Osteoblast (primary cell): ENCODE data around the gene YES1. TPM values are rescaled to one million over a fixed set of nuclear protein-coding genes. Genes with fewer than 3 reads are reported as not detected.
A peak's percentile ranks its signal among the peaks of the same experiment; 100 is the strongest.

ENCODE experiments used
- DNase-seq: peaks from one replicate; pipeline ENCODE4 v3.0.0; 2011; ENCODE audit warnings: low spot score, mixed read lengths; ENCODE audit not compliant: insufficient read length; ENCODE audit errors: missing footprints
- H2AFZ ChIP-seq: 2 replicates; pipeline ENCODE4 v1.6.0; 2011; ENCODE audit warnings: mild to moderate bottlenecking, low read length
- H3K27ac ChIP-seq: 2 replicates; pipeline ENCODE4 v1.5.1; 2011; ENCODE audit warnings: mild to moderate bottlenecking, low read depth, low read length, moderate library complexity
- H3K27me3 ChIP-seq: 2 replicates; pipeline ENCODE4 v1.6.0; 2012; ENCODE audit warnings: mild to moderate bottlenecking, control low read depth, inconsistent platforms, low read length, moderate library complexity; ENCODE audit not compliant: insufficient read depth
- H3K36me3 ChIP-seq: 2 replicates; pipeline ENCODE4 v1.5.1; 2011; ENCODE audit warnings: mild to moderate bottlenecking, low read length, control low read depth, moderate library complexity; ENCODE audit not compliant: insufficient read depth
- H3K4me1 ChIP-seq: 2 replicates; pipeline ENCODE4 v1.5.1; 2011; ENCODE audit warnings: mild to moderate bottlenecking, low read length, control low read depth, moderate library complexity; ENCODE audit not compliant: insufficient read depth
- H3K4me2 ChIP-seq: 2 replicates; pipeline ENCODE4 v1.6.0; 2011; ENCODE audit warnings: mild to moderate bottlenecking, low read length; ENCODE audit not compliant: insufficient read depth
- H3K4me3 ChIP-seq: fragments of 200-600 bp; sonication (generic); 3 replicates; pipeline ENCODE4 v1.5.1; 2012; ENCODE audit warnings: mild to moderate bottlenecking, low read length, inconsistent platforms; ENCODE audit not compliant: insufficient read depth
- H3K79me2 ChIP-seq: 2 replicates; pipeline ENCODE4 v1.6.0; 2012; ENCODE audit warnings: mild to moderate bottlenecking, low read length, control low read depth, inconsistent platforms; ENCODE audit not compliant: insufficient read depth
- H3K9me3 ChIP-seq: 2 replicates; pipeline ENCODE4 v1.5.1; 2011; ENCODE audit warnings: low read depth, low read length, control low read depth
- H4K20me1 ChIP-seq: 2 replicates; pipeline ENCODE4 v1.6.0; 2012; ENCODE audit warnings: mild to moderate bottlenecking, low read length, control low read depth; ENCODE audit not compliant: insufficient read depth
- total RNA-seq: library from RNA; depleted of rRNA; stranded (reverse); fragments of >200 nt; gene quantifications from 2 replicates; pipeline ENCODE4 v1.2.3, GENCODE V29; 2012
- TF ChIP-seq, protein P1 (sequence below): IDR thresholded peaks from 2 replicates; pipeline ENCODE4 v1.5.1; 2011; ENCODE audit warnings: mild to moderate bottlenecking, low read depth, low read length, moderate library complexity; ENCODE audit errors: extremely low read depth

YES1 gene
- total RNA-seq, 1 donor, result 99.5 TPM

DNA sequence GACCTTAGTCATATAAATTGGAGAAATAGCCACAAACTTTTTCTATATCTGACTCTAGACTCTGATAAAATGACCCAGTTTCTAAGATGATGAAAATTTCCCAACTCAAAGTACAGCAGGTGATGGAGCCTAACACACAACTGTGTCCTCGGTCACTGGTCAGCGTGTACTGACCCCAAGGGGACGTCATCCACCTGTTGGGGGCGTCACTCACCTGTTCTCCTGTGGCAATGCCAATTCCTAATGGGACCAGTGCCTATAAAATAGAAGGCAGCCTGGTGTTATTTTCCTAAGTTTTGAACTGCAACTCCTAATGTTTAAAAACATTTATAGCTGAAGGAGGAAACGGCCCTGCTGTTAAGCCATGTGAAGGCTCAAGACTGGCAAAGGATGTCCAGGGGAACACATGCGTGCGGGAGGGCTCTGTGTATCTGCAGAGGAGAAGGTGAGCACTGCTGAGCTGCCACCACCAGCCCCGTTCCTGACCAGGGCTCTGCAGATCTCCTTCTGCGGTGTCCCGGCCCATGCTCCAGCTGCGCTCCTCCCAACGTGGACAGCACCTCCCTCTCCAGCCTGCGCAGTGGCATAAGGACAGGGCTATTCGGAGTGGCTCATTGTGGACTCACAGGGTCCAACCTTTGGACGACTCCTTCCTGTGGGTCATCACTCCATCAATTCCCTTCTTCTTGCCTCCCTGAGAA lies 133.4 kb downstream of the YES1 start:
- H4K20me1 ChIP-seq, result no peaks in the 10 kb centered on the region
- no peaks in the 10 kb centered on the region for H3K79me2 ChIP-seq
- H3K4me1 ChIP-seq, result peaks cover 4% of the 10 kb centered on the region
- TF ChIP-seq, protein P1, sequence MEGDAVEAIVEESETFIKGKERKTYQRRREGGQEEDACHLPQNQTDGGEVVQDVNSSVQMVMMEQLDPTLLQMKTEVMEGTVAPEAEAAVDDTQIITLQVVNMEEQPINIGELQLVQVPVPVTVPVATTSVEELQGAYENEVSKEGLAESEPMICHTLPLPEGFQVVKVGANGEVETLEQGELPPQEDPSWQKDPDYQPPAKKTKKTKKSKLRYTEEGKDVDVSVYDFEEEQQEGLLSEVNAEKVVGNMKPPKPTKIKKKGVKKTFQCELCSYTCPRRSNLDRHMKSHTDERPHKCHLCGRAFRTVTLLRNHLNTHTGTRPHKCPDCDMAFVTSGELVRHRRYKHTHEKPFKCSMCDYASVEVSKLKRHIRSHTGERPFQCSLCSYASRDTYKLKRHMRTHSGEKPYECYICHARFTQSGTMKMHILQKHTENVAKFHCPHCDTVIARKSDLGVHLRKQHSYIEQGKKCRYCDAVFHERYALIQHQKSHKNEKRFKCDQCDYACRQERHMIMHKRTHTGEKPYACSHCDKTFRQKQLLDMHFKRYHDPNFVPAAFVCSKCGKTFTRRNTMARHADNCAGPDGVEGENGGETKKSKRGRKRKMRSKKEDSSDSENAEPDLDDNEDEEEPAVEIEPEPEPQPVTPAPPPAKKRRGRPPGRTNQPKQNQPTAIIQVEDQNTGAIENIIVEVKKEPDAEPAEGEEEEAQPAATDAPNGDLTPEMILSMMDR, result no peak
- no peak overlapping the region for H3K27ac ChIP-seq
- no peaks in the 10 kb centered on the region for H3K27me3 ChIP-seq
- no peak overlapping the region for H3K4me2 ChIP-seq
- H3K4me3 ChIP-seq, result no peak overlapping the region
- H3K9me3 ChIP-seq, result no peaks in the 10 kb centered on the region
- no peak for DNase-seq
- peaks cover 66% of the 10 kb centered on the region for H3K36me3 ChIP-seq
- H2AFZ ChIP-seq, result no peak overlapping the region

DNA sequence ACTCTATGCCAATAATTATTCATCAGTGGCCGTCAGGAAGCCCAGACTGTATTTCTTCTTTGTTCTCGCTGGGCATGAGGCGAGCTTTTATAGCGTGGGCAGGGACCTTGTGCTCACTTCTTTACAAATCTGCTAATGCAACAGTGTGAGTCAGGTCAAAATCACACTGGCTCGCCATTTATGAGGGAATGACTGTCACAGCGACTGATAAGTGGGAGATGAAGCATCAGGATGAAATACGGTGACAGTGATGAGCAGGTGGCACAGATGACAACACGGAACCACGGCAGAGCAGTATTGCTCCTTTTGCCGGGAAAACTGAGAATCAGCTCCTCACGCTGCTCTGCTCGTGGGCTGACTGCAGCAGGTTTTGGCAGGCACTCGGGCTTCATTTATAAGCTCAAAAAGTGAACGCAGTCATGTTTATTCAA lies 134.1 kb downstream of the YES1 start:
- Histone ChIP-seq H2AFZ (no peak overlapping the region), H3K4me2 (no peak overlapping the region), H3K27ac (no peak overlapping the region), H3K27me3 (no peaks in the 10 kb centered on the region), H3K79me2 (no peaks in the 10 kb centered on the region), H3K9me3 (no peaks in the 10 kb centered on the region), H3K4me1 (peaks cover 4% of the 10 kb centered on the region), H4K20me1 (no peaks in the 10 kb centered on the region), H3K36me3 (peaks cover 69% of the 10 kb centered on the region), H3K4me3 (no peak overlapping the region)
- DNase-seq, result peak; percentile 76
- TF ChIP-seq, protein P1, result no peak

GRCh38 chr18:677145-677544 lies 134.9 kb downstream of the YES1 start:
- Histone ChIP-seq H3K4me2 (no peak overlapping the region), H3K36me3 (peaks cover 74% of the 10 kb centered on the region), H2AFZ (no peak overlapping the region), H3K27me3 (no peaks in the 10 kb centered on the region), H3K79me2 (no peaks in the 10 kb centered on the region), H3K4me1 (peaks cover 4% of the 10 kb centered on the region), H3K9me3 (no peaks in the 10 kb centered on the region), H3K27ac (no peak overlapping the region), H3K4me3 (no peak overlapping the region), H4K20me1 (no peaks in the 10 kb centered on the region)
- TF ChIP-seq, protein P1, result no peak
- no peak for DNase-seq

GRCh38 chr18:676736-677135 lies 135.3 kb downstream of the YES1 start:
- no peak overlapping the region for H3K4me3 ChIP-seq
- no peaks in the 10 kb centered on the region for H3K27me3 ChIP-seq
- no peak overlapping the region for H3K27ac ChIP-seq
- peaks cover 4% of the 10 kb centered on the region for H3K4me1 ChIP-seq
- H4K20me1 ChIP-seq, result no peaks in the 10 kb centered on the region
- H3K4me2 ChIP-seq, result no peak overlapping the region
- TF ChIP-seq, protein P1, result no peak
- no peaks in the 10 kb centered on the region for H3K79me2 ChIP-seq
- peaks cover 72% of the 10 kb centered on the region for H3K36me3 ChIP-seq
- no peak for DNase-seq
- no peak overlapping the region for H2AFZ ChIP-seq
- no peaks in the 10 kb centered on the region for H3K9me3 ChIP-seq
